Stimulated activated CD4-positive, alpha-beta T cell treated with anti-CD3 and anti-CD28 coated beads, TNF-alpha, amount 100 ng/mL, for 1 hour (primary cell): ENCODE data around the gene OR6C70.

Source experiments
- DNase-seq, 3 donors: peaks; one replicate each; pipeline ENCODE4 v3.0.0-alpha.2; 2020; ENCODE audit warnings: low read depth in 3 of 3, low spot score in 1 of 3

The OR6C70 gene

GRCh38 chr12:55420307-55420962 lies 49.5 kb downstream of the OR6C70 start:
- no peak for DNase-seq
